ENCODE results near the gene GALNT13. TPM values are rescaled to one million over a fixed set of nuclear protein-coding genes. Genes with fewer than 3 reads are reported as not detected.

GALNT13 gene
- polyA plus RNA-seq, 3 donors = not detected

DNA sequence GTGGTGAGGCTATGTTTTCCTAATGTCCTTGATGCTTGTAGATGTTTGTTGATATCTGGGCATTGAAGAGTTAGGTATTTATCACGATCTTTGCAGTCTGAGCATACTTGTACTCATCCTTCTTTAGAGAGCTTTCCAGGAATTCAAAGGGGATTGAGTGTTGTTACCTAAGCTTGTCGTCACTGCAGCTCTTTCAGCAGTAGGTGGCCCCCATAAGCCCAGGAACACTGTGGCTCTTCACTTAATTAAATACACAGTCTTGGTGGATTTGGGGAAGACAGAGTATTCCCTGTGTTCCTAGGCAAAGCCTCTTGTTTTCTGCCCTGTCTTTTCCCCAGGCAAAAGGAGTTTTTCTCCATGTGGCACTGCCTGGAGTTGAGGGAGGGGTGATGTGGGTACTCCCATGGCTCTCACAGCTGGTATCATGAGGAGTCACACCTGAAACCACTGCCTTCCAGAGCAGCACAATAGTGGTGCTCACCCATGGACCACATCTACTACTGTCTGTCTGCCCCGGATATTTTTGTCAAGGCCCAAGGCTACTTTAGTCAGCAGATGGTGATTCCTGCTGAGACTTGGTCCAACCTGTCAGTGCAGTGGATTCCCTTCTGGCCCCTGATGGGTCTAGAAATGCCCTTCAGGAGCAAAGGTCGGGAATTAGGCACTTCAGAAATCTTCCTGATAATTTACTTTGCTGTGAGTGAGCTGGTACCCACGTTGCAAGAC is 95.7 kb downstream of the GALNT13 start:
- no peak overlapping the region for H3K4me2 ChIP-seq (replicated peaks; ENCODE audit: extremely low read depth, low read length, poor library complexity, severe bottlenecking)
- H3K9me3 ChIP-seq (replicated peaks in 1 of 2; ENCODE audit: control insufficient read depth in 1 of 2, insufficient read depth in 1 of 2, low read length in 2 of 2) = peaks cover 11 to 14% of the 10 kb centered on the region in 2 donors
- Mint-ChIP-seq H3K36me3 (no peaks in the 10 kb centered on the region), H3K9me3 (peaks cover 0 to 7% (median 4%) of the 10 kb centered on the region in 7 donors), H3K4me3 (no peak overlapping the region), H3K27me3 (ENCODE audit: low read depth in 3 of 3) (no peaks in the 10 kb centered on the region), H3K27ac (no peak overlapping the region), H3K4me1 (no peaks in the 10 kb centered on the region)
- intact Hi-C loops (cut with micrococcal nuclease) = no loop called here
- H3K36me3 ChIP-seq (replicated peaks in 1 of 2; ENCODE audit: control insufficient read depth in 1 of 2, insufficient read depth in 2 of 2, low read length in 2 of 2) = no peaks in the 10 kb centered on the region
- no peaks in the 10 kb centered on the region for H3K4me1 ChIP-seq (ENCODE audit: control insufficient read depth in 1 of 2, insufficient read depth in 2 of 2, low read length in 2 of 2)
- no peak overlapping the region for H3K4me3 ChIP-seq (replicated peaks in 1 of 3; ENCODE audit: low read depth in 2 of 3, low read length in 3 of 3)
- no peak overlapping the region for H2AFZ ChIP-seq (ENCODE audit: insufficient read depth, low read depth, low read length, poor library complexity, severe bottlenecking)
- WGBS (ENCODE audit: insufficient coverage) = 86% methylated on average over 2 of the region's 5 CpGs
- no peaks in the 10 kb centered on the region for H4K20me1 ChIP-seq (ENCODE audit: insufficient read depth, low read length)
- H3K27ac ChIP-seq (ENCODE audit: low read depth in 1 of 2, low read length in 2 of 2) = no peak overlapping the region
- H3K79me2 ChIP-seq (ENCODE audit: insufficient read depth, low read length) = no peaks in the 10 kb centered on the region
- TF ChIP-seq, protein P1, sequence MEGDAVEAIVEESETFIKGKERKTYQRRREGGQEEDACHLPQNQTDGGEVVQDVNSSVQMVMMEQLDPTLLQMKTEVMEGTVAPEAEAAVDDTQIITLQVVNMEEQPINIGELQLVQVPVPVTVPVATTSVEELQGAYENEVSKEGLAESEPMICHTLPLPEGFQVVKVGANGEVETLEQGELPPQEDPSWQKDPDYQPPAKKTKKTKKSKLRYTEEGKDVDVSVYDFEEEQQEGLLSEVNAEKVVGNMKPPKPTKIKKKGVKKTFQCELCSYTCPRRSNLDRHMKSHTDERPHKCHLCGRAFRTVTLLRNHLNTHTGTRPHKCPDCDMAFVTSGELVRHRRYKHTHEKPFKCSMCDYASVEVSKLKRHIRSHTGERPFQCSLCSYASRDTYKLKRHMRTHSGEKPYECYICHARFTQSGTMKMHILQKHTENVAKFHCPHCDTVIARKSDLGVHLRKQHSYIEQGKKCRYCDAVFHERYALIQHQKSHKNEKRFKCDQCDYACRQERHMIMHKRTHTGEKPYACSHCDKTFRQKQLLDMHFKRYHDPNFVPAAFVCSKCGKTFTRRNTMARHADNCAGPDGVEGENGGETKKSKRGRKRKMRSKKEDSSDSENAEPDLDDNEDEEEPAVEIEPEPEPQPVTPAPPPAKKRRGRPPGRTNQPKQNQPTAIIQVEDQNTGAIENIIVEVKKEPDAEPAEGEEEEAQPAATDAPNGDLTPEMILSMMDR (IDR thresholded peaks at IDR 0.05) = no peak
- H3K9ac ChIP-seq (ENCODE audit: insufficient read depth, low read length, poor library complexity, severe bottlenecking) = no peak overlapping the region
- H3K27me3 ChIP-seq (ENCODE audit: control insufficient read depth in 2 of 2, insufficient read depth in 2 of 2, low read length in 2 of 2) = no peaks in the 10 kb centered on the region
- no peak for DNase-seq

DNA sequence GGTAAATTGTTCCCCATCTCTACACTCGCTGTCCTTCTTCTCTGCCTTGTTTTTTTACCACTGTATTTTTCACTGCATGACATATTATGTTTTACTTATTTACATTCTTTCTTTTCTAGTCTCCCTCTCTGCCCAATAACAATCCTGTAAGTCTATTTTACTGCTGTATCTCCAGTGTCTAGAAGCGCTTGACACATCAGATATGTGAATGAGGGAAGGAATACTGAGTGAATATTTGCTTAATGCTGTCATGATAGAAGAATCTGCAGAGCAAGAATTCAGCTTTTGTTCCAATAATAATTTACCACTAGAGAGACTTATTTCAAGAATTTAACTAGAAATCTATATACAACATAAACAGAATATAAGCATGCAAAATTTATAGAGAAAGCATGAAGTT is 99.5 kb downstream of the GALNT13 start:
- no CpG with 5 or more reads among the region's 2 CpGs for WGBS (ENCODE audit: insufficient coverage)
- Histone ChIP-seq H3K4me3 (replicated peaks in 1 of 3; ENCODE audit: low read depth in 2 of 3, low read length in 3 of 3) (no peak overlapping the region), H4K20me1 (ENCODE audit: insufficient read depth, low read length) (no peaks in the 10 kb centered on the region), H3K4me2 (replicated peaks; ENCODE audit: extremely low read depth, low read length, poor library complexity, severe bottlenecking) (no peak overlapping the region), H3K36me3 (replicated peaks in 1 of 2; ENCODE audit: control insufficient read depth in 1 of 2, insufficient read depth in 2 of 2, low read length in 2 of 2) (no peaks in the 10 kb centered on the region), H3K27me3 (ENCODE audit: control insufficient read depth in 2 of 2, insufficient read depth in 2 of 2, low read length in 2 of 2) (no peaks in the 10 kb centered on the region), H3K79me2 (ENCODE audit: insufficient read depth, low read length) (no peaks in the 10 kb centered on the region), H3K4me1 (ENCODE audit: control insufficient read depth in 1 of 2, insufficient read depth in 2 of 2, low read length in 2 of 2) (no peaks in the 10 kb centered on the region), H2AFZ (ENCODE audit: insufficient read depth, low read depth, low read length, poor library complexity, severe bottlenecking) (no peak overlapping the region), H3K9ac (ENCODE audit: insufficient read depth, low read length, poor library complexity, severe bottlenecking) (no peak overlapping the region), H3K27ac (ENCODE audit: low read depth in 1 of 2, low read length in 2 of 2) (no peak overlapping the region), H3K9me3 (replicated peaks in 1 of 2; ENCODE audit: control insufficient read depth in 1 of 2, insufficient read depth in 1 of 2, low read length in 2 of 2) (peaks cover 11 to 13% of the 10 kb centered on the region in 2 donors)
- Mint-ChIP-seq H3K27ac (no peak overlapping the region), H3K9me3 (peaks cover 0 to 4% (median 1%) of the 10 kb centered on the region in 7 donors), H3K36me3 (no peaks in the 10 kb centered on the region), H3K4me3 (no peak overlapping the region), H3K4me1 (no peaks in the 10 kb centered on the region), H3K27me3 (ENCODE audit: low read depth in 3 of 3) (no peaks in the 10 kb centered on the region)
- intact Hi-C loops (cut with micrococcal nuclease) = no loop called here
- TF ChIP-seq, protein P1 (IDR thresholded peaks at IDR 0.05) = no peak
- DNase-seq = no peak

Measured in CD14-positive monocyte (primary cell).